WTC11 (cell line): Measurements from ENCODE around the gene PEX26. TPM values are rescaled to one million over a fixed set of nuclear protein-coding genes. Genes with fewer than 3 reads are reported as not detected.
A peak's percentile ranks its signal among the peaks of the same experiment; 100 is the strongest.

Source experiments
- ATAC-seq: fragments of 200-7000 bp; cut with Tn5 transposase; 2 replicates; pipeline ENCODE4 v1.10.0; 2021; ENCODE audit warnings: mild to moderate bottlenecking, moderate library complexity
- CTCF ChIA-PET: fragments of 300-600 bp; sonication (Branson Sonifier 250); formaldehyde crosslinking; loops from one replicate; lab custom pipeline; 2021; ENCODE audit warnings: antibody characterized with exemption; lab: Charles Lee
- POLR2A ChIA-PET: fragments of 350-600 bp; sonication (Branson Sonifier 250); formaldehyde crosslinking; loops from one replicate; lab custom pipeline; 2021; ENCODE audit warnings: antibody characterized with exemption; lab: Charles Lee
- DNase-seq: peaks from one replicate; pipeline ENCODE4 v3.0.0; 2021; ENCODE audit warnings: low spot score
- H3K27ac Mint-ChIP-seq: 2 replicates; pipeline ENCODE4 v1.8.0; 2021; ENCODE audit warnings: mixed read lengths
- H3K27me3 Mint-ChIP-seq: 2 replicates; pipeline ENCODE4 v1.8.0; 2021; ENCODE audit warnings: low read depth, mild to moderate bottlenecking, moderate library complexity, mixed read lengths
- H3K36me3 Mint-ChIP-seq: 2 replicates; pipeline ENCODE4 v1.8.0; 2021; ENCODE audit warnings: mixed read lengths
- H3K4me1 Mint-ChIP-seq: 2 replicates; pipeline ENCODE4 v1.8.0; 2022; ENCODE audit warnings: mixed read lengths
- H3K4me3 Mint-ChIP-seq: 2 replicates; pipeline ENCODE4 v1.8.0; 2021; ENCODE audit warnings: mild to moderate bottlenecking, moderate library complexity, mixed read lengths
- H3K9me3 Mint-ChIP-seq: 2 replicates; pipeline ENCODE4 v1.8.0; 2021; ENCODE audit warnings: mixed read lengths
- CREB1 ChIP-seq: sonication (generic); formaldehyde crosslinking; IDR thresholded peaks from 2 replicates; pipeline ENCODE4 v1.8.0; 2023; ENCODE audit warnings: mild to moderate bottlenecking, missing genetic modification reagents
- ESRRA ChIP-seq: sonication (generic); formaldehyde crosslinking; IDR thresholded peaks from 2 replicates; pipeline ENCODE4 v1.8.1; 2022; ENCODE audit warnings: mild to moderate bottlenecking, missing genetic modification reagents, borderline replicate concordance
- ETV6 ChIP-seq: sonication (generic); formaldehyde crosslinking; IDR thresholded peaks from 2 replicates; pipeline ENCODE4 v1.8.1; 2022; ENCODE audit warnings: mild to moderate bottlenecking, missing genetic modification reagents
- FOXJ3 ChIP-seq: sonication (generic); formaldehyde crosslinking; IDR thresholded peaks from 2 replicates; pipeline ENCODE4 v1.9.0; 2021; ENCODE audit warnings: missing genetic modification reagents, mild to moderate bottlenecking, borderline replicate concordance
- MXD4 ChIP-seq: fragments of 250-450 bp; sonication (Bioruptor Pico); IDR thresholded peaks from 2 replicates; pipeline ENCODE4 v1.8.0; 2021; ENCODE audit warnings: mild to moderate bottlenecking, moderate library complexity, borderline replicate concordance
- NFE2L1 ChIP-seq: sonication (generic); formaldehyde crosslinking; IDR thresholded peaks from 2 replicates; pipeline ENCODE4 v1.8.1; 2023; ENCODE audit warnings: missing genetic modification reagents
- NFYB ChIP-seq: sonication (generic); formaldehyde crosslinking; conservative IDR thresholded peaks from 2 replicates; pipeline ENCODE4 v1.8.0; 2022; ENCODE audit warnings: low read depth, missing genetic modification reagents
- NR1H2 ChIP-seq: sonication (generic); formaldehyde crosslinking; IDR thresholded peaks from 2 replicates; pipeline ENCODE4 v1.9.0; 2021; ENCODE audit warnings: mild to moderate bottlenecking, moderate library complexity, missing genetic modification reagents
- SOX15 ChIP-seq: fragments of 250-450 bp; sonication (Bioruptor Pico); IDR thresholded peaks from 2 replicates; pipeline ENCODE4 v1.9.0; 2021; ENCODE audit warnings: mild to moderate bottlenecking
- TCF7 ChIP-seq: sonication (generic); formaldehyde crosslinking; IDR thresholded peaks from 2 replicates; pipeline ENCODE4 v1.8.0; 2022; ENCODE audit warnings: mild to moderate bottlenecking, low read depth, missing genetic modification reagents, moderate library complexity
- ZNF423 ChIP-seq: fragments of 250-450 bp; sonication (Bioruptor Pico); IDR thresholded peaks from 2 replicates; pipeline ENCODE4 v2.1.2; 2022; ENCODE audit warnings: mild to moderate bottlenecking, moderate library complexity
- total RNA-seq: library from RNA; stranded (reverse); gene quantifications from 3 replicates; pipeline ENCODE4 v1.2.3, GENCODE V29; 2021
- TF ChIP-seq, protein P1 (sequence below): sonication (generic); formaldehyde crosslinking; IDR thresholded peaks from 2 replicates; pipeline ENCODE4 v1.8.0; 2022; ENCODE audit warnings: mild to moderate bottlenecking, missing genetic modification reagents
- TF ChIP-seq, protein P2 (sequence below): sonication (generic); formaldehyde crosslinking; IDR thresholded peaks from 2 replicates; pipeline ENCODE4 v1.8.1; 2023; ENCODE audit warnings: mild to moderate bottlenecking, missing genetic modification reagents
- TF ChIP-seq, protein P3 (sequence below): sonication (generic); formaldehyde crosslinking; IDR thresholded peaks from 2 replicates; pipeline ENCODE4 v1.8.1; 2023; ENCODE audit warnings: mild to moderate bottlenecking, missing genetic modification reagents, moderate library complexity
- TF ChIP-seq, protein P4 (sequence below): sonication (generic); formaldehyde crosslinking; IDR thresholded peaks from 2 replicates; pipeline ENCODE4 v1.8.0; 2022; ENCODE audit warnings: mild to moderate bottlenecking, missing genetic modification reagents

The PEX26 gene
- total RNA-seq, 1 experiment from 2014 or later = 52.3 TPM

DNA sequence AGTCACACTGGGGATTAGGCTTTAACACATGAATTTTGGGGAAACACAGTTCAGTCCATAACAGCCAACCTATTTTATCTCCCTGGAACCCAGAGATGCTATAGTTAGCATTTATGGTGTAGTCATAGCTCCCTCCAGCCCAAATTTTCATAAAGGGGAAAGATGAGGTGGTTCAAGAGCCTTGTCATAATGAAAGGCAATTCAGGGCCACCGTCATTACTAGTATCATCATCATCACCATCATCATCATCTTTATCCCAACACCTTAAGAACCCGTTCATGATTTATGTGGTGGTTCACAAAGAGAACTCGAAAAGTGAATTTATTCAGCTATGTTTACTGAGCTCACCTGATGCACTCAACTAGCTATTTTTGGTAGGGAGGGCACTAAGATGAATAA, 30.4 kb downstream of the PEX26 start (continued):
- TF ChIP-seq NR1H2 (CRISPR knock-in tag) (no peak), ZNF423 (CRISPR knock-in tag) (no peak)
- TF ChIP-seq, all 79 proteins: peak for 0

DNA sequence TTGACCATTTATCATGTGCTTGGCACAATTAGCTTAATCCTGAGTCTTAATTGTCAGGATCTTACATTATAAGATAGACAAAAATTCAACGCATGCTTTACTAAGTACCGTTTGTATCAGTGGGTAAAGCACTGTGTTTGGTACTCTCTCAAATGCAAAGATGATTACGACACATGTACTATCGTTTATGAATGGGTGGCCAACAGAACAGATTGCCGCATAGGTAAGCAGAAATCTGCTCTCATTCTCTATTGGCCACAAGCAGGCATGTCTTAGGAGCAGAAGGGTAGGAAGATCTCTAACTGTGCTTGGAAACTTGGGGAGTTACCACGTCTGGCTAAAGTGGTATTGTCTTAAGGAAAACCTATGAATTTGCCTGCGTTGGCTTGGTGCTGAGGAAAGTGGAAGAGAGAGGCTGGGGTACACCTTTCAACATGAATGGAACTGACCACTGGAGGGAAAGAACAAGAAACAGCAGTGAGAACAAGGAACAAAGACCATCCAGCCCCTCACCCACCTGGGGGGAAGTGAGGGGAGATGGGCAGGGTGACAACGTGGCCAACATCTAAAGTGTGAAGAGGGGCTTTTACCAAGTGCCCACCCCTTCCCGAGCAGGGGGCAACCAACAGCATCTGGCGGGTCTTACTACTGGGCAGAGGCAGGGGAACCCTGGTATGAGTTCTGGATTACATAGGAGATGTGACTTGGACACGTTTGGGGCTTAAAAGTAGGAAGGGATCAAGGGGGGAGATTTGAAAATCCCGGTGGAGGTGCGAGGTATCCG, 31.8 kb downstream of the PEX26 start:
- Mint-ChIP-seq H3K4me1 (peaks cover 11% of the 10 kb centered on the region), H3K27ac (no peak overlapping the region), H3K36me3 (peaks cover 16% of the 10 kb centered on the region), H3K27me3 (peaks cover 59% of the 10 kb centered on the region), H3K4me3 (peak overlapping the region; percentile 62), H3K9me3 (peaks cover 40% of the 10 kb centered on the region)
- DNase-seq (no peak), ATAC-seq (no peak)
- ChIA-PET CTCF (interaction anchor here (0.6 to 3.1 kb wide), 9 partner anchors 8 to 1051 kb away, joined by 3 to 10 read pairs (median 4); partner anchors contain the start of gene PEX26), POLR2A (interaction anchor here (1.0 kb wide), 1 partner anchor 20 kb away, joined by 3 read pairs; no protein-coding TSS in a partner anchor)
- TF ChIP-seq, protein P1, sequence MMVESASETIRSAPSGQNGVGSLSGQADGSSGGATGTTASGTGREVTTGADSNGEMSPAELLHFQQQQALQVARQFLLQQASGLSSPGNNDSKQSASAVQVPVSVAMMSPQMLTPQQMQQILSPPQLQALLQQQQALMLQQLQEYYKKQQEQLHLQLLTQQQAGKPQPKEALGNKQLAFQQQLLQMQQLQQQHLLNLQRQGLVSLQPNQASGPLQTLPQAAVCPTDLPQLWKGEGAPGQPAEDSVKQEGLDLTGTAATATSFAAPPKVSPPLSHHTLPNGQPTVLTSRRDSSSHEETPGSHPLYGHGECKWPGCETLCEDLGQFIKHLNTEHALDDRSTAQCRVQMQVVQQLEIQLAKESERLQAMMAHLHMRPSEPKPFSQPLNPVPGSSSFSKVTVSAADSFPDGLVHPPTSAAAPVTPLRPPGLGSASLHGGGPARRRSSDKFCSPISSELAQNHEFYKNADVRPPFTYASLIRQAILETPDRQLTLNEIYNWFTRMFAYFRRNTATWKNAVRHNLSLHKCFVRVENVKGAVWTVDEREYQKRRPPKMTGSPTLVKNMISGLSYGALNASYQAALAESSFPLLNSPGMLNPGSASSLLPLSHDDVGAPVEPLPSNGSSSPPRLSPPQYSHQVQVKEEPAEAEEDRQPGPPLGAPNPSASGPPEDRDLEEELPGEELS (CRISPR knock-in tag) = no peak
- no peak for TF ChIP-seq NFE2L1 (CRISPR knock-in tag)
- TF ChIP-seq TCF7 (CRISPR knock-in tag) = no peak
- no peak for TF ChIP-seq ETV6 (CRISPR knock-in tag)
- TF ChIP-seq CREB1 (CRISPR knock-in tag) = no peak
- TF ChIP-seq, protein P2, sequence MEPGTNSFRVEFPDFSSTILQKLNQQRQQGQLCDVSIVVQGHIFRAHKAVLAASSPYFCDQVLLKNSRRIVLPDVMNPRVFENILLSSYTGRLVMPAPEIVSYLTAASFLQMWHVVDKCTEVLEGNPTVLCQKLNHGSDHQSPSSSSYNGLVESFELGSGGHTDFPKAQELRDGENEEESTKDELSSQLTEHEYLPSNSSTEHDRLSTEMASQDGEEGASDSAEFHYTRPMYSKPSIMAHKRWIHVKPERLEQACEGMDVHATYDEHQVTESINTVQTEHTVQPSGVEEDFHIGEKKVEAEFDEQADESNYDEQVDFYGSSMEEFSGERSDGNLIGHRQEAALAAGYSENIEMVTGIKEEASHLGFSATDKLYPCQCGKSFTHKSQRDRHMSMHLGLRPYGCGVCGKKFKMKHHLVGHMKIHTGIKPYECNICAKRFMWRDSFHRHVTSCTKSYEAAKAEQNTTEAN (CRISPR knock-in tag) = no peak
- no peak for TF ChIP-seq SOX15 (CRISPR knock-in tag)
- TF ChIP-seq, protein P3, sequence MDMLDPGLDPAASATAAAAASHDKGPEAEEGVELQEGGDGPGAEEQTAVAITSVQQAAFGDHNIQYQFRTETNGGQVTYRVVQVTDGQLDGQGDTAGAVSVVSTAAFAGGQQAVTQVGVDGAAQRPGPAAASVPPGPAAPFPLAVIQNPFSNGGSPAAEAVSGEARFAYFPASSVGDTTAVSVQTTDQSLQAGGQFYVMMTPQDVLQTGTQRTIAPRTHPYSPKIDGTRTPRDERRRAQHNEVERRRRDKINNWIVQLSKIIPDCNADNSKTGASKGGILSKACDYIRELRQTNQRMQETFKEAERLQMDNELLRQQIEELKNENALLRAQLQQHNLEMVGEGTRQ = no peak

DNA sequence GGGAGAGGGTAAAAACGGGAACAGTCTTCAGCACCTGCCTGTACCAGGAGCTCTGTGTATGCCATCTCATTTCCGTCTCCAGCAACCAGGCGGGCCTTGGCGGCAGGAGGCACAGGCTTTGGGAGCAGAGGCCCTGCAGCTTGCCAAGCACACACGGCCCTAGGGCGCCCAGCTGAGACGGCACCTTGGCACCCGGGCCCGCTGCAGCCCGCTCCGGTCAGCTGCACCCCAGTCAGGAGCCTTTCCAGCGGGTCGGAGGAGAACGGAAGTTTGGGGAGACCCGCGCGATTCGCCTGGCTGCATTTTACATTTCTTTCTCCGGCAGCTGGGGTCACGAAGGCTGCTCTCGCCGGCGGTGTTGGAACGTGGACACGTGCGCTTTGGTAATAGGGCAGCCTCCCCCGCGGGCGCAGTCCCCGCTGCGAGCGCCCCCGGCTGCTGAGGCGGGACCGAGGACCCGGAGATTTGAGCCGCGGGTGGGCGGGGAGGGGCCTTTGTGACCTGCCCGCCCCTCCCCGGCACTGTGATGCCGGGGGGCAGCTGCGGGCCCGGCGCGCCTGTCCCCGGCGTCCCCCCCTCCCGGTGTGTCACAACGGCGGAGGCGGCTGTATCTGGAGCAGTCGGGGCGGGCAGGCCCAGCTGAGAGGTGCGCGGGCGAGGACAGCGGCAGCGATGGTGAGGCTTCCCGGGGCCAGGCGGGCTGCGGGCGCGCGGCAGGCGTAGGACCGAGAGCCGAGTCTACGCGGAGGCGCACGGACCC, 32.6 kb downstream of the PEX26 start, which contains the start of gene TUBA8:
TUBA8 (plus strand) TSS at position 616 of the 760 bp plus-strand sequence; CDS start at position 673, 57 bp downstream.
- peak; percentile 77 for ATAC-seq
- peaks cover 57% of the 10 kb centered on the region for H3K27me3 Mint-ChIP-seq
- H3K4me1 Mint-ChIP-seq = peaks cover 11% of the 10 kb centered on the region

More for the DNA sequence above, 32.6 kb downstream of the PEX26 start, which contains the start of gene TUBA8:
- H3K9me3 Mint-ChIP-seq = peaks cover 32% of the 10 kb centered on the region
- TF ChIP-seq NFYB (CRISPR knock-in tag) = no peak
- TF ChIP-seq, protein P1 (CRISPR knock-in tag) = no peak
- no peak for TF ChIP-seq ESRRA (CRISPR knock-in tag)
- no peak for TF ChIP-seq MXD4 (CRISPR knock-in tag)
- TF ChIP-seq FOXJ3 (CRISPR knock-in tag) = no peak
- TF ChIP-seq, protein P4, sequence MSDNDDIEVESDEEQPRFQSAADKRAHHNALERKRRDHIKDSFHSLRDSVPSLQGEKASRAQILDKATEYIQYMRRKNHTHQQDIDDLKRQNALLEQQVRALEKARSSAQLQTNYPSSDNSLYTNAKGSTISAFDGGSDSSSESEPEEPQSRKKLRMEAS (CRISPR knock-in tag) = peak; percentile 76
- peaks cover 16% of the 10 kb centered on the region for H3K36me3 Mint-ChIP-seq
- H3K4me3 Mint-ChIP-seq = peak within 1 kb of the TSS; percentile 63
- DNase-seq = peak; percentile 66
- no peak within 1 kb of the TSS for H3K27ac Mint-ChIP-seq
- ChIA-PET CTCF (interaction anchor here (0.6 to 3.1 kb wide), 10 partner anchors 9 to 1052 kb away, joined by 3 to 10 read pairs (median 4); partner anchors contain the start of gene PEX26), POLR2A (interaction anchor here (0.8 to 1.0 kb wide), 2 partner anchors 21 to 32 kb away, joined by 3 read pairs; no protein-coding TSS in a partner anchor)
